ENCODE measurements around the gene OR7A10.

OR7A10 gene

DNA sequence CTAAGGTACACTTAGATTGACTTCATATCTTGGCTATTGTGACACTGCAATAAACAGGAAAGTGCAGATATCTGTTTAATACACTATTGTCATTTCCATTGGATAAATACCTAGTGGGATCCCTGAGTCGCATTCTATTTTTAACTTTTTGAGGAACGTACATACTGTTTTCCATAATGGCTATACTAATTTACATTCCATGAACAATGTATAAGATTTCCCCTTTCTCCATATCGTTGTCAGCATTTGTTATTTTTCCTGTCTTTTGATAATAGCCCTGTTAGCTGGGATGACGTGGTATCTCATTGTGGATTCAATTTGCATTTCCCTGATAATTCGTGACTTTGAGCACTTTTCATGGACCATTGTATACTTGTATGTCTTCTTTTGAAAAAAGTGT is 19.8 kb upstream of the OR7A10 start:
- TF ChIP-seq, protein P1, sequence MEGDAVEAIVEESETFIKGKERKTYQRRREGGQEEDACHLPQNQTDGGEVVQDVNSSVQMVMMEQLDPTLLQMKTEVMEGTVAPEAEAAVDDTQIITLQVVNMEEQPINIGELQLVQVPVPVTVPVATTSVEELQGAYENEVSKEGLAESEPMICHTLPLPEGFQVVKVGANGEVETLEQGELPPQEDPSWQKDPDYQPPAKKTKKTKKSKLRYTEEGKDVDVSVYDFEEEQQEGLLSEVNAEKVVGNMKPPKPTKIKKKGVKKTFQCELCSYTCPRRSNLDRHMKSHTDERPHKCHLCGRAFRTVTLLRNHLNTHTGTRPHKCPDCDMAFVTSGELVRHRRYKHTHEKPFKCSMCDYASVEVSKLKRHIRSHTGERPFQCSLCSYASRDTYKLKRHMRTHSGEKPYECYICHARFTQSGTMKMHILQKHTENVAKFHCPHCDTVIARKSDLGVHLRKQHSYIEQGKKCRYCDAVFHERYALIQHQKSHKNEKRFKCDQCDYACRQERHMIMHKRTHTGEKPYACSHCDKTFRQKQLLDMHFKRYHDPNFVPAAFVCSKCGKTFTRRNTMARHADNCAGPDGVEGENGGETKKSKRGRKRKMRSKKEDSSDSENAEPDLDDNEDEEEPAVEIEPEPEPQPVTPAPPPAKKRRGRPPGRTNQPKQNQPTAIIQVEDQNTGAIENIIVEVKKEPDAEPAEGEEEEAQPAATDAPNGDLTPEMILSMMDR (IDR thresholded peaks at IDR 0.05; ENCODE audit: low read depth, low read length, missing control alignments): no peak

GRCh38 chr19:14843578-14843977 is 5.1 kb downstream of the OR7A10 start:
- Histone ChIP-seq H3K27me3 (replicated peaks) (no peaks in the 10 kb centered on the region), H3K27ac (no peak overlapping the region), H3K4me3 (ENCODE audit: low read depth, low read length) (no peak overlapping the region), H3K36me3 (replicated peaks) (no peaks in the 10 kb centered on the region)
- TF ChIP-seq, protein P1 (IDR thresholded peaks at IDR 0.05; ENCODE audit: low read depth, low read length, missing control alignments): no peak
- DNase-seq: no peak
- in situ Hi-C loops (cut with HindIII; ENCODE audit: low pct_ligation_motif_present, low sequenced_read_pairs): no loop called here

More for the DNA sequence above, 19.8 kb upstream of the OR7A10 start:
- H3K36me3 ChIP-seq (replicated peaks): no peaks in the 10 kb centered on the region
- in situ Hi-C loops (cut with HindIII; ENCODE audit: low pct_ligation_motif_present, low sequenced_read_pairs): no loop called here
- H3K4me3 ChIP-seq (ENCODE audit: low read depth, low read length): no peak overlapping the region
- no peak for DNase-seq
- no peaks in the 10 kb centered on the region for H3K27me3 ChIP-seq (replicated peaks)
- no peak overlapping the region for H3K27ac ChIP-seq

GRCh38 chr19:14843169-14843568 is 5.6 kb downstream of the OR7A10 start:
- Histone ChIP-seq H3K27me3 (replicated peaks) (no peaks in the 10 kb centered on the region), H3K36me3 (replicated peaks) (no peaks in the 10 kb centered on the region), H3K27ac (no peak overlapping the region), H3K4me3 (ENCODE audit: low read depth, low read length) (no peak overlapping the region)
- TF ChIP-seq, protein P1 (IDR thresholded peaks at IDR 0.05; ENCODE audit: low read depth, low read length, missing control alignments): no peak
- in situ Hi-C loops (cut with HindIII; ENCODE audit: low pct_ligation_motif_present, low sequenced_read_pairs): no loop called here
- no peak for DNase-seq

DNA sequence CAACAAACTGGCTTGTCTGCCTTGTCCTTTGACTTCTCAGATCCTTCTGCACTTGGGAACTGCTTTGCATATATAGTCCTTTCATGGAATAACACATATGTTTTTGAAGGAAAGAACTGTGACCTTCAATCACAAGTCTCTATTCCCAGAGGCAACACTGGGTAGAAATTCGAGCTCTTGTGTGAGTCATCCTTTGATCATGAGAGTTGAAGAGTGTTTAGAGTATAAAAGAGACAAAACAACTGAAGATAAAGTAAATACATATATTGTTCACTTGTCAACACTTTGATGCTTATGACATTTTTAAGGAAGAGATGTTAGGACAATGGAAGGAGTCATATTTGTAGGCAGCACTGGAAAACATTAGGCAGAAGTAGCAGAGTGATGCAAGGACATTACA is 8.5 kb downstream of the OR7A10 start:
- in situ Hi-C loops (cut with HindIII; ENCODE audit: low pct_ligation_motif_present, low sequenced_read_pairs): no loop called here

GRCh38 chr19:14837391-14837790 is 11.3 kb downstream of the OR7A10 start:
- Histone ChIP-seq H3K4me3 (ENCODE audit: low read depth, low read length) (no peak overlapping the region), H3K27me3 (replicated peaks) (no peaks in the 10 kb centered on the region), H3K36me3 (replicated peaks) (no peaks in the 10 kb centered on the region), H3K27ac (no peak overlapping the region)
- no peak for DNase-seq
- TF ChIP-seq, protein P1 (IDR thresholded peaks at IDR 0.05; ENCODE audit: low read depth, low read length, missing control alignments): no peak
- in situ Hi-C loops (cut with HindIII; ENCODE audit: low pct_ligation_motif_present, low sequenced_read_pairs): no loop called here

More for the DNA sequence above, 8.5 kb downstream of the OR7A10 start:
- TF ChIP-seq, protein P1 (IDR thresholded peaks at IDR 0.05; ENCODE audit: low read depth, low read length, missing control alignments): no peak
- H3K27me3 ChIP-seq (replicated peaks): no peaks in the 10 kb centered on the region
- no peak overlapping the region for H3K27ac ChIP-seq
- DNase-seq: no peak
- no peaks in the 10 kb centered on the region for H3K36me3 ChIP-seq (replicated peaks)
- no peak overlapping the region for H3K4me3 ChIP-seq (ENCODE audit: low read depth, low read length)

GRCh38 chr19:14835011-14835410 is 13.7 kb downstream of the OR7A10 start, which contains the start of the genes OR7A5 and OR7C1:
Gene OR7A5, minus strand, starts transcription at chr19:14835185. Its CDS starts 6,944 bp downstream, at chr19:14828241.
Gene OR7C1, minus strand, starts transcription at chr19:14835185. Its CDS starts 35,049 bp downstream, at chr19:14800136.
- in situ Hi-C loops (cut with HindIII; ENCODE audit: low pct_ligation_motif_present, low sequenced_read_pairs): no loop called here
- DNase-seq: no peak
- TF ChIP-seq, protein P1 (IDR thresholded peaks at IDR 0.05; ENCODE audit: low read depth, low read length, missing control alignments): no peak

More at GRCh38 chr19:14835011-14835410, 13.7 kb downstream of the OR7A10 start, which contains the start of the genes OR7A5 and OR7C1:
- Histone ChIP-seq H3K27ac (no peak within 1 kb of the TSS), H3K27me3 (replicated peaks) (no peaks in the 10 kb centered on the region), H3K36me3 (replicated peaks) (no peaks in the 10 kb centered on the region), H3K4me3 (ENCODE audit: low read depth, low read length) (no peak within 1 kb of the TSS)

Measured in brain microvascular endothelial cell (primary cell).